ENCODE results near the gene GALNT18.

DNA sequence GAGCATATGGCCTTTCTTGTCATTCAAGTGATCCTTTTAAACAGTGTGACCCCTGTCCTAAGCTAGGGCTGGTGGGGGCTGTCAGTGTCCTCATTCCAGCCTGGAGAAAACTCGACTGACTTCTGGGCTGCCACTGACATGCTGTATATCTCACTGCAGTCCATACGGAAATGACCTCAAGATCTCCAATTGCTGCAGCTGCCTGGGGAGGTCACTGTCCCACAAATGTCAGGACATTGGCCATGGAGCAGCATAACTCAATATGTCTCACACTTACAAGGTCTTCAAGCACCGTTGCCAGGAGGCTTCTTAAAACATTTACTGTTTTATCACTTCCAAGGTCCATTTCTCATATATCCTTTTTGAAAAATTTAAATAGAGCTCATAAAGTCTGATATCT, 240.9 kb downstream of the GALNT18 start:
- TF ChIP-seq, protein P1, sequence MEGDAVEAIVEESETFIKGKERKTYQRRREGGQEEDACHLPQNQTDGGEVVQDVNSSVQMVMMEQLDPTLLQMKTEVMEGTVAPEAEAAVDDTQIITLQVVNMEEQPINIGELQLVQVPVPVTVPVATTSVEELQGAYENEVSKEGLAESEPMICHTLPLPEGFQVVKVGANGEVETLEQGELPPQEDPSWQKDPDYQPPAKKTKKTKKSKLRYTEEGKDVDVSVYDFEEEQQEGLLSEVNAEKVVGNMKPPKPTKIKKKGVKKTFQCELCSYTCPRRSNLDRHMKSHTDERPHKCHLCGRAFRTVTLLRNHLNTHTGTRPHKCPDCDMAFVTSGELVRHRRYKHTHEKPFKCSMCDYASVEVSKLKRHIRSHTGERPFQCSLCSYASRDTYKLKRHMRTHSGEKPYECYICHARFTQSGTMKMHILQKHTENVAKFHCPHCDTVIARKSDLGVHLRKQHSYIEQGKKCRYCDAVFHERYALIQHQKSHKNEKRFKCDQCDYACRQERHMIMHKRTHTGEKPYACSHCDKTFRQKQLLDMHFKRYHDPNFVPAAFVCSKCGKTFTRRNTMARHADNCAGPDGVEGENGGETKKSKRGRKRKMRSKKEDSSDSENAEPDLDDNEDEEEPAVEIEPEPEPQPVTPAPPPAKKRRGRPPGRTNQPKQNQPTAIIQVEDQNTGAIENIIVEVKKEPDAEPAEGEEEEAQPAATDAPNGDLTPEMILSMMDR (IDR thresholded peaks at IDR 0.05), result no peak
- TF ChIP-seq POLR2A (IDR thresholded peaks at IDR 0.05), result no peak

All from breast epithelium (tissue), 3 donors.